HG03196 (cell line): ENCODE results near the gene NEUROG2.
A peak's percentile ranks its signal among the peaks of the same experiment; 100 is the strongest.
"Not testable (repeated sequence)": the region's sequence is repeated elsewhere in the genome, so short reads cannot be mapped to it uniquely, and the experiment has no call there.

Experiments
- ATAC-seq: cut with Tn5 transposase; IDR thresholded peaks from one replicate; pipeline ENCODE4 v1.9.1; 2021; ENCODE audit not compliant: unreplicated experiment

NEUROG2 gene

GRCh38 chr4:112516066-112516470 lies at the start of gene NEUROG2:
Gene NEUROG2, minus strand, starts transcription at chr4:112516180. Its CDS starts 705 bp downstream, at chr4:112515475.
- ATAC-seq: no peak

- no peak for ATAC-seq
Measured at GRCh38 chr4:112564706-112565270, 48.8 kb upstream of the NEUROG2 start.

- ATAC-seq: no peak
Measured at GRCh38 chr4:112563431-112564200, 47.6 kb upstream of the NEUROG2 start.

- ATAC-seq: no peak
Measured at GRCh38 chr4:112562254-112562879, 46.4 kb upstream of the NEUROG2 start.

GRCh38 chr4:112560084-112560483 lies 44.1 kb upstream of the NEUROG2 start:
- no peak for ATAC-seq

- no peak for ATAC-seq
Measured at GRCh38 chr4:112559053-112559452, 43.1 kb upstream of the NEUROG2 start.

- no peak for ATAC-seq
Measured at GRCh38 chr4:112557676-112558411, 41.9 kb upstream of the NEUROG2 start.

- not testable (repeated sequence) for ATAC-seq
Measured at GRCh38 chr4:112554271-112554670, 38.3 kb upstream of the NEUROG2 start.

- no peak for ATAC-seq
Measured at GRCh38 chr4:112552668-112553067, 36.7 kb upstream of the NEUROG2 start.

- ATAC-seq: no peak
Measured at GRCh38 chr4:112550728-112551127, 34.7 kb upstream of the NEUROG2 start.

- ATAC-seq: no peak
Measured at GRCh38 chr4:112546476-112546875, 30.5 kb upstream of the NEUROG2 start.

GRCh38 chr4:112545346-112545745 lies 29.4 kb upstream of the NEUROG2 start:
- no peak for ATAC-seq

- no peak for ATAC-seq
Measured at GRCh38 chr4:112540695-112541094, 24.7 kb upstream of the NEUROG2 start.

GRCh38 chr4:112536123-112536522 lies 20.1 kb upstream of the NEUROG2 start:
- no peak for ATAC-seq

GRCh38 chr4:112532267-112532666 lies 16.3 kb upstream of the NEUROG2 start:
- no peak for ATAC-seq

- no peak for ATAC-seq
Measured at GRCh38 chr4:112531146-112531545, 15.2 kb upstream of the NEUROG2 start.

- ATAC-seq: no peak
Measured at GRCh38 chr4:112526061-112526460, 10.1 kb upstream of the NEUROG2 start.

- ATAC-seq: peak; percentile 82
Measured at GRCh38 chr4:112523764-112524505, 8.0 kb upstream of the NEUROG2 start.

- ATAC-seq: peak; percentile 38
Measured at GRCh38 chr4:112523008-112523721, 7.2 kb upstream of the NEUROG2 start.

GRCh38 chr4:112522431-112522830 lies 6.5 kb upstream of the NEUROG2 start:
- not testable (repeated sequence) for ATAC-seq
